SH-SY5Y (cell line): ENCODE results near the gene CDH4.

Experiments used
- GATA2 ChIP-seq: IDR thresholded peaks from 2 replicates; pipeline ENCODE4 v1.6.1; 2011; ENCODE audit warnings: mild to moderate bottlenecking, low read depth, low read length
- GATA3 ChIP-seq: IDR thresholded peaks from 2 replicates; pipeline ENCODE4 v1.6.1; 2011; ENCODE audit warnings: low read depth, mild to moderate bottlenecking, low read length, moderate library complexity

DNA sequence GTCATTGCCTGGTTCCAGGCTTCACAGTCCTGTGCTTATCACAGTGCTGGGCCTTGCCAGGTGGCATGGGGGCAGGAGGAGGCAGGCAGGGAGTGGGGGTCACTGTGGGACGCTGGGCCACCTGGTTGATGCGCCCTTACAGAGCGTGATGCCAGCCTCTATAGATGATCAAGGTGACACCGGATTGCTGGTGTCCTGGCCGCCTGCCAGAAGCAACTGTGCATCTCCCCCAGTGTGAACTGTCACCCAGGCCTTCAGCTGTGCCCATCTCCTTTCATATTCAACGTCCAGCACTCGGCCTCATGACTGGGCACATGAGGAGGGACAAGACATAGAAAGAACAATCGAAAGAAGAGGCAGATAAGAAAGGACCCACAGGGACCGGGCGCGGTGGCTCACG, 494.7 kb downstream of the CDH4 start:
- TF ChIP-seq GATA2 (no peak), GATA3 (no peak)
